Ectodermal cell (in vitro differentiated cells): ENCODE data around the gene GPR32. TPM values are rescaled to one million over a fixed set of nuclear protein-coding genes. Genes with fewer than 3 reads are reported as not detected.
"Not testable (repeated sequence)": the region's sequence is repeated elsewhere in the genome, so short reads cannot be mapped to it uniquely, and the experiment has no call there.

Experiments
- H3K27ac ChIP-seq: 2 replicates; pipeline ENCODE4 v1.7.0; 2013; ENCODE audit warnings: mild to moderate bottlenecking, low read depth, low read length; ENCODE audit not compliant: insufficient read depth, poor library complexity, severe bottlenecking
- H3K27me3 ChIP-seq: 2 replicates; pipeline ENCODE4 v1.7.0; 2013; ENCODE audit warnings: mild to moderate bottlenecking, low read length; ENCODE audit not compliant: insufficient read depth, control insufficient read depth, poor library complexity, severe bottlenecking
- H3K36me3 ChIP-seq: one replicate; pipeline ENCODE4 v1.7.0; 2013; ENCODE audit warnings: low read length; ENCODE audit not compliant: control insufficient read depth, insufficient read depth
- H3K4me1 ChIP-seq: one replicate; pipeline ENCODE4 v1.7.0; 2013; ENCODE audit warnings: low read length; ENCODE audit not compliant: control insufficient read depth, insufficient read depth
- H3K4me3 ChIP-seq: 2 replicates; pipeline ENCODE4 v1.7.0; 2013; ENCODE audit warnings: low read depth, low read length, control low read depth; ENCODE audit not compliant: insufficient read depth
- H3K9me3 ChIP-seq: 2 replicates; pipeline ENCODE4 v1.7.0; 2013; ENCODE audit warnings: mild to moderate bottlenecking, low read length, moderate library complexity; ENCODE audit not compliant: control insufficient read depth
- WGBS, 2 experiments: methylation state at CpG; one replicate each; pipeline ENCODE4 v1.1.7; 2013; ENCODE audit warnings: missing lambda C conversion rate in 2 of 2; 5-methylcytosine and 5-hydroxymethylcytosine counted together
- polyA plus RNA-seq, 4 experiments: library from polyadenylated mRNA; stranded (reverse); fragments of 50-300 nt; gene quantifications; one replicate each; pipeline ENCODE4 v1.2.3, GENCODE V29; 2013

Gene GPR32, protein sequence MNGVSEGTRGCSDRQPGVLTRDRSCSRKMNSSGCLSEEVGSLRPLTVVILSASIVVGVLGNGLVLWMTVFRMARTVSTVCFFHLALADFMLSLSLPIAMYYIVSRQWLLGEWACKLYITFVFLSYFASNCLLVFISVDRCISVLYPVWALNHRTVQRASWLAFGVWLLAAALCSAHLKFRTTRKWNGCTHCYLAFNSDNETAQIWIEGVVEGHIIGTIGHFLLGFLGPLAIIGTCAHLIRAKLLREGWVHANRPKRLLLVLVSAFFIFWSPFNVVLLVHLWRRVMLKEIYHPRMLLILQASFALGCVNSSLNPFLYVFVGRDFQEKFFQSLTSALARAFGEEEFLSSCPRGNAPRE
- not detected for polyA plus RNA-seq (2013, experiment 1 of 4)
- polyA plus RNA-seq (2013, experiment 2 of 4), result not detected
- polyA plus RNA-seq (2013, experiment 3 of 4), result not detected
- polyA plus RNA-seq (2013, experiment 4 of 4), result not detected

GRCh38 chr19:50770164-50770563 is at the start of gene GPR32:
Gene GPR32, plus strand, starts transcription at chr19:50770464. Its CDS starts 137 bp downstream, at chr19:50770601.
- WGBS, 2 experiments, result 67 to 74% methylated on average over 1 of the region's 2 CpGs
- H3K4me3 ChIP-seq, H3K9me3 ChIP-seq, H3K4me1 ChIP-seq, H3K36me3 ChIP-seq, H3K27me3 ChIP-seq, H3K27ac ChIP-seq: not testable (repeated sequence)

GRCh38 chr19:50720921-50721381 is 49.3 kb upstream of the GPR32 start:
- H3K27ac ChIP-seq, result no peak overlapping the region
- H3K4me3 ChIP-seq, result no peak overlapping the region
- H3K9me3 ChIP-seq, result no peaks in the 10 kb centered on the region
- H3K36me3 ChIP-seq, result no peaks in the 10 kb centered on the region
- peaks cover 18% of the 10 kb centered on the region for H3K27me3 ChIP-seq
- 70% methylated on average over 8 of the region's 8 CpGs for WGBS, 2 experiments
- H3K4me1 ChIP-seq, result peaks cover 19% of the 10 kb centered on the region

DNA sequence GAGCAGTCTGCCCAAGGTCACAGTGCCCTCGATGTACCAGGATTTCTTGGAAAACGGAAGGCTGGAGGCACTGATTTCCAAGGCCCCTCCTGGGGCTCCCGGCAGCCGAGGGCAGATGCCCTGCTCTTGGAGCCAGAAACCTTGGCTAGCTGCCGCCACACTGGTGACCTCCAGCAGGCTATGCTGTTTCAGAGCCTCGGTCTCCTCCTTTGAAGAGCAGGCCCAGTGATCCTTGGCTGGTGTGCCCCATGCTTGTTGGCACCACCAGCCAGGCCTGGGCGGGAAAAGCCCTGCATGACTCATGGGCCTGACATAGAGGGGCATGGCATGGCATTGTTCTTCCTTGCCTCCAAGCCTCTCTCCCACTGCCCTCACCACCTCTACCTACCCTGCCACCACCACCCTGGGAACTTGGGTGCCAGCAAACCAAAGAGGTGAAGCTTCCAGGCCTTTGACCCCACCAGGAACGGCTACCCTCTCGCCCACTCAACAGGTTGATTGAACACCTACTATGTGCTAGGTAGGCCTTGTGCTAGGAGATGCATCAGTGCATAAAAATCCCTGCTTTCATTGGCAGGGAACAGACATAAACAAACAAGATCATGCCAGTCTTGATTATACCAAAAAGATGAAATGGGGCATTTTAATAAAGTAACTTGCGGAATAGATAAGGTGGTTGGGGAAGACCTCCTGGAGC is 48.7 kb upstream of the GPR32 start:
- Histone ChIP-seq H3K36me3 (no peaks in the 10 kb centered on the region), H3K27ac (no peak overlapping the region), H3K4me3 (no peak overlapping the region), H3K9me3 (no peaks in the 10 kb centered on the region), H3K27me3 (peaks cover 18% of the 10 kb centered on the region), H3K4me1 (peaks cover 21% of the 10 kb centered on the region)
- WGBS, 2 experiments, result 84 to 85% methylated on average over 10 of the region's 10 CpGs

GRCh38 chr19:50722201-50723013 is 47.9 kb upstream of the GPR32 start:
- Histone ChIP-seq H3K27ac (no peak overlapping the region), H3K4me1 (peaks cover 21% of the 10 kb centered on the region), H3K4me3 (no peak overlapping the region), H3K36me3 (no peaks in the 10 kb centered on the region), H3K9me3 (no peaks in the 10 kb centered on the region), H3K27me3 (peaks cover 18% of the 10 kb centered on the region)
- WGBS, 2 experiments, result 66 to 70% methylated on average over 15 of the region's 15 CpGs

DNA sequence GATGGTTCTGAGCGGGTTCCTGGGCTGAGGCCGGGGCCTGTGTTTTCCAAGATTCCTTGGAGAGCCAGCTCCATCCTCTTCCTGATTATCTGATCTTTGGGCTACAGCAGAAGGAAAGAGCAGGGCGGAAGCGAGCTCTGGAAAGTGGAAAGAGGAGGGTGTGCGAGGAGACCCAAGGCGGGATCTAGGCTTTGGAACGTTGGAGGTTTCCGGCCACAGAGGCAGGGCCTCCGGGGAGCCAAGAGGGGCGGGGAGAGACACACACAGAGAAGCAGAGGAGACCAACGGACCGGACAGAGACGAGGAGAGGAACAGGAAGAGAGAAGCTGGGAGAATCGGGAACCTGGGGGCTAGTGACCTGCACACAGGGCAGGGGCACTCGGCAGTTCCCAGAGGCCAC is 47.2 kb upstream of the GPR32 start, which contains the start of gene CLEC11A:
TSS of gene CLEC11A (plus strand) at position 296 of the 400 bp plus-strand sequence. CDS start 162 bp downstream, outside the sequence.
- 48 to 55% methylated on average over 15 of the region's 15 CpGs for WGBS, 2 experiments
- H3K4me3 ChIP-seq, result peak within 1 kb of the TSS; percentile 43
- H3K36me3 ChIP-seq, result no peaks in the 10 kb centered on the region
- H3K4me1 ChIP-seq, result peaks cover 18% of the 10 kb centered on the region
- H3K9me3 ChIP-seq, result no peaks in the 10 kb centered on the region
- no peak within 1 kb of the TSS for H3K27ac ChIP-seq
- H3K27me3 ChIP-seq, result peaks cover 18% of the 10 kb centered on the region

GRCh38 chr19:50723735-50724521 is 46.3 kb upstream of the GPR32 start:
- peaks cover 18% of the 10 kb centered on the region for H3K4me1 ChIP-seq
- H3K4me3 ChIP-seq, result peak overlapping the region; percentile 43
- H3K36me3 ChIP-seq, result no peaks in the 10 kb centered on the region
- no peak overlapping the region for H3K27ac ChIP-seq
- no peaks in the 10 kb centered on the region for H3K9me3 ChIP-seq
- WGBS, 2 experiments, result 43 to 44% methylated on average over 31 of the region's 31 CpGs
- H3K27me3 ChIP-seq, result peaks cover 18% of the 10 kb centered on the region

- no peaks in the 10 kb centered on the region for H3K36me3 ChIP-seq
- peak overlapping the region; percentile 47 for H3K4me3 ChIP-seq
- H3K9me3 ChIP-seq, result no peaks in the 10 kb centered on the region
- no peak overlapping the region for H3K27ac ChIP-seq
- H3K27me3 ChIP-seq, result peaks cover 18% of the 10 kb centered on the region
- WGBS, 2 experiments, result 38 to 40% methylated on average over 65 of the region's 65 CpGs
- H3K4me1 ChIP-seq, result peaks cover 18% of the 10 kb centered on the region
Observed at GRCh38 chr19:50724522-50725217, 45.6 kb upstream of the GPR32 start.

GRCh38 chr19:50725218-50725910 is 44.9 kb upstream of the GPR32 start:
- Histone ChIP-seq H3K4me3 (peak overlapping the region; percentile 47), H3K4me1 (peaks cover 18% of the 10 kb centered on the region), H3K27ac (no peak overlapping the region), H3K27me3 (peaks cover 18% of the 10 kb centered on the region), H3K36me3 (no peaks in the 10 kb centered on the region), H3K9me3 (no peaks in the 10 kb centered on the region)
- WGBS, 2 experiments, result 40 to 49% methylated on average over 52 of the region's 52 CpGs
